NCI-H2107 (cell line): ENCODE results near the gene VAPA.

Source experiments
- DNase-seq: peaks from one replicate; lab custom pipeline; 2025; lab: John Stamatoyannopoulos, UW

Gene VAPA

GRCh38 chr18:9914584-9915290 lies 921 bp downstream of the VAPA start:
- DNase-seq = peak; percentile 2

- DNase-seq = no peak
These were observed 1.7 kb downstream of the VAPA start for GRCh38 chr18:9915291-9916076.

- no peak for DNase-seq
These were observed 2.3 kb downstream of the VAPA start for GRCh38 chr18:9916077-9916639.

GRCh38 chr18:9916808-9917207 lies 3.0 kb downstream of the VAPA start:
- DNase-seq = no peak

GRCh38 chr18:9918016-9918680 lies 4.3 kb downstream of the VAPA start:
- DNase-seq = no peak

GRCh38 chr18:9919564-9920232 lies 5.9 kb downstream of the VAPA start:
- no peak for DNase-seq

GRCh38 chr18:9922592-9923311 lies 8.9 kb downstream of the VAPA start:
- no peak for DNase-seq

- DNase-seq = no peak
These were observed 10.6 kb downstream of the VAPA start for GRCh38 chr18:9924371-9924943.

GRCh38 chr18:9925369-9925768 lies 11.6 kb downstream of the VAPA start:
- DNase-seq = no peak

- DNase-seq = no peak
These were observed 12.0 kb downstream of the VAPA start for GRCh38 chr18:9925795-9926194.

GRCh38 chr18:9926223-9926894 lies 12.5 kb downstream of the VAPA start:
- DNase-seq = no peak

GRCh38 chr18:9926977-9927376 lies 13.2 kb downstream of the VAPA start:
- no peak for DNase-seq

- no peak for DNase-seq
These were observed 13.7 kb downstream of the VAPA start for GRCh38 chr18:9927392-9928063.

- no peak for DNase-seq
These were observed 14.9 kb downstream of the VAPA start for GRCh38 chr18:9928646-9929259.

- no peak for DNase-seq
These were observed 16.6 kb downstream of the VAPA start for GRCh38 chr18:9930299-9930884.

- no peak for DNase-seq
These were observed 17.3 kb downstream of the VAPA start for GRCh38 chr18:9931146-9931545.

- DNase-seq = no peak
These were observed 17.9 kb downstream of the VAPA start for GRCh38 chr18:9931678-9932077.

- DNase-seq = no peak
These were observed 20.0 kb downstream of the VAPA start for GRCh38 chr18:9933865-9934264.

- no peak for DNase-seq
These were observed 20.5 kb downstream of the VAPA start for GRCh38 chr18:9934274-9934673.
